HCT116 (cell line): ENCODE measurements around the gene COPS9. TPM values are rescaled to one million over a fixed set of nuclear protein-coding genes. Genes with fewer than 3 reads are reported as not detected.

Source experiments
- ATAC-seq: fragments of 200-7000 bp; cut with Tn5 transposase; 2 replicates; pipeline ENCODE4 v1.9.1; 2020; ENCODE audit warnings: mild to moderate bottlenecking, moderate library complexity
- BruUV-seq: library from RNA; stranded (reverse); fragments of 400-500 nt; replicated peaks from 2 replicates; lab custom pipeline; 2021; lab: Mats Ljungman, UMichigan
- CTCF ChIA-PET: fragments of 300-600 bp; sonication (Branson Sonifier 250); formaldehyde crosslinking; loops from one replicate; lab custom pipeline; 2021; ENCODE audit warnings: antibody characterized with exemption; lab: Charles Lee
- POLR2A ChIA-PET: fragments of 300-600, 350-600 bp; sonication (Branson Sonifier 250); formaldehyde crosslinking; loops from one replicate; lab custom pipeline; 2021; ENCODE audit warnings: antibody characterized with exemption; lab: Charles Lee
- RAD21 ChIA-PET, 2 experiments: fragments of 300-600 bp; sonication (Branson Sonifier 250); formaldehyde crosslinking; loops; one replicate each; lab custom pipeline; 2023; ENCODE audit warnings: low total read pairs in 2 of 2; ENCODE audit not compliant: uncharacterized antibody in 2 of 2, unreplicated experiment in 2 of 2, low non-redundant PET in 1 of 2; lab: Charles Lee
- DNase-seq: peaks from one replicate; pipeline ENCODE4 v3.0.0-alpha.2; 2010; ENCODE audit warnings: low read depth, low spot score
- H2AFZ ChIP-seq: fragments of 200-600 bp; shearing (Covaris generic), sonication (generic); 2 replicates; pipeline ENCODE4 v1.6.1; 2017; ENCODE audit warnings: low read depth, mixed run types, mixed read lengths, antibody characterized with exemption, low read length; ENCODE audit not compliant: poor library complexity, severe bottlenecking
- H3K27ac ChIP-seq: 2 replicates; pipeline ENCODE4 v1.5.1; 2012; ENCODE audit warnings: low read depth, low read length
- H3K27me3 ChIP-seq: fragments of 200-600 bp; sonication (generic); 2 replicates; pipeline ENCODE4 v1.6.1; 2016; ENCODE audit warnings: mixed run types, low read length, mixed read lengths; ENCODE audit not compliant: insufficient read depth
- H3K36me3 ChIP-seq, 2 experiments: fragments of 200-500 bp in 1 of 2; fragments of 200-600 bp in 1 of 2; sonication (Bioruptor generic) in 1 of 2; sonication (generic) in 1 of 2; 2 replicates each; pipeline versions ENCODE4 v1.5.1 to v1.6.1; 2014 to 2016; ENCODE audit warnings: low read length in 2 of 2, inconsistent platforms in 1 of 2, mixed read lengths in 1 of 2, mixed run types in 1 of 2; ENCODE audit not compliant: insufficient read depth in 2 of 2, control insufficient read depth in 1 of 2
- H3K4me1 ChIP-seq, 2 experiments: fragments of 200-600 bp in 1 of 2; sonication (generic) in 1 of 2; 2 replicates each; pipeline versions ENCODE4 v1.5.1 to v1.6.1; 2012 to 2017; ENCODE audit warnings: low read length in 2 of 2, inconsistent platforms in 1 of 2, mild to moderate bottlenecking in 1 of 2, mixed read lengths in 1 of 2, mixed run types in 1 of 2, moderate library complexity in 1 of 2; ENCODE audit not compliant: insufficient read depth in 2 of 2, control insufficient read depth in 1 of 2
- H3K4me2 ChIP-seq: fragments of 200-600 bp; sonication (generic); 2 replicates; pipeline ENCODE4 v1.6.1; 2017; ENCODE audit warnings: mixed run types, low read length, mixed read lengths
- H3K4me3 ChIP-seq, 2 experiments: fragments of 200-600 bp in 1 of 2; sonication (generic) in 1 of 2; replicated peaks in 1 of 2; 2 replicates each; pipeline ENCODE4 v1.5.1; 2011 to 2016; ENCODE audit warnings: low read length in 2 of 2, control low read depth in 1 of 2, low read depth in 1 of 2, mild to moderate bottlenecking in 1 of 2, mixed read lengths in 1 of 2, mixed run types in 1 of 2
- H3K79me2 ChIP-seq: fragments of 200-600 bp; sonication (generic); 2 replicates; pipeline ENCODE4 v1.6.1; 2017; ENCODE audit warnings: mild to moderate bottlenecking, mixed run types, low read length, moderate library complexity, mixed read lengths; ENCODE audit not compliant: insufficient read depth
- H3K9ac ChIP-seq: fragments of 200-600 bp; sonication (generic); 2 replicates; pipeline ENCODE4 v1.6.1; 2016; ENCODE audit warnings: low read length, mixed read lengths
- H3K9me2 ChIP-seq: fragments of 200-600 bp; sonication (generic), shearing (Covaris generic); 2 replicates; pipeline ENCODE4 v1.6.1; 2017; ENCODE audit warnings: mixed run types, mild to moderate bottlenecking, moderate library complexity; ENCODE audit not compliant: insufficient read depth
- H3K9me3 ChIP-seq, 2 experiments: fragments of 200-500 bp in 1 of 2; fragments of 200-600 bp in 1 of 2; sonication (Bioruptor generic) in 1 of 2; sonication (generic) in 1 of 2; 2 replicates each; pipeline ENCODE4 v1.6.1; 2014 to 2017; ENCODE audit warnings: low read length in 2 of 2, mixed read lengths in 2 of 2, inconsistent platforms in 1 of 2, low read depth in 1 of 2, mild to moderate bottlenecking in 1 of 2, mixed run types in 1 of 2, moderate library complexity in 1 of 2; ENCODE audit not compliant: control insufficient read depth in 1 of 2, insufficient read depth in 1 of 2
- H4K20me1 ChIP-seq: fragments of 200-600 bp; sonication (generic), shearing (Covaris generic); 2 replicates; pipeline ENCODE4 v1.6.1; 2017; ENCODE audit warnings: mixed run types, mild to moderate bottlenecking, moderate library complexity; ENCODE audit not compliant: insufficient read depth
- CBX3 ChIP-seq: IDR thresholded peaks from 2 replicates; pipeline ENCODE4 v1.6.1; 2012; ENCODE audit warnings: low read depth
- EGR1 ChIP-seq: IDR thresholded peaks from 2 replicates; pipeline ENCODE4 v1.6.1; 2012; ENCODE audit warnings: low read depth
- ELF1 ChIP-seq: IDR thresholded peaks from 2 replicates; pipeline ENCODE4 v1.6.1; 2012; ENCODE audit warnings: low read depth, borderline replicate concordance
- EZH2phosphoT487 ChIP-seq: fragments of 200-600 bp; IDR thresholded peaks from 2 replicates; pipeline ENCODE4 v1.6.1; 2018; ENCODE audit warnings: antibody characterized with exemption, borderline replicate concordance
- POLR2A ChIP-seq: IDR thresholded peaks from 2 replicates; pipeline ENCODE4 v1.7.0; 2011; ENCODE audit warnings: borderline replicate concordance; ENCODE audit not compliant: insufficient read depth, insufficient read length; ENCODE audit errors: extremely low read depth
- POLR2AphosphoS5 ChIP-seq: IDR thresholded peaks from 2 replicates; pipeline ENCODE4 v1.6.1; 2011; ENCODE audit warnings: mild to moderate bottlenecking, low read depth, low read length, moderate library complexity
- ZNF274 ChIP-seq: fragments of 200-500 bp; sonication (Bioruptor generic); IDR thresholded peaks from 2 replicates; pipeline ENCODE4 v1.6.1; 2014; ENCODE audit warnings: mild to moderate bottlenecking, low read depth, low read length, inconsistent platforms
- intact Hi-C: fragments of 100-400 bp; cut with micrococcal nuclease; formaldehyde crosslinking; loops from 2 replicates; pipeline ENCODE4 v1.10.0; 2022
- total RNA-seq: library from RNA; stranded (reverse); gene quantifications from one replicate; pipeline ENCODE4 v1.2.1, GENCODE V29; 2021; ENCODE audit not compliant: unreplicated experiment
- TF ChIP-seq, protein P1 (sequence below), 3 experiments: fragments of 200-600 bp in 1 of 3; sonication (generic) in 1 of 3; IDR thresholded peaks in 2 of 3; conservative IDR thresholded peaks in 1 of 3; 2 replicates each; pipeline ENCODE4 v1.5.1; 2012 to 2017; ENCODE audit warnings: low read depth in 2 of 3, low read length in 2 of 3, antibody characterized with exemption in 1 of 3, borderline replicate concordance in 1 of 3, control low read depth in 1 of 3, mild to moderate bottlenecking in 1 of 3, mixed read lengths in 1 of 3, mixed run types in 1 of 3, moderate library complexity in 1 of 3; ENCODE audit not compliant: insufficient read depth in 1 of 3

The COPS9 gene
- total RNA-seq, 1 experiment from 2014 or later, result 111 TPM

GRCh38 chr2:240086563-240086962, 49.5 kb downstream of the COPS9 start:
- ChIA-PET RAD21 (no interaction called here), CTCF (no interaction called here), POLR2A (no interaction called here)
- Histone ChIP-seq H2AFZ (no peak overlapping the region), H3K27ac (no peak overlapping the region), H3K27me3 (no peaks in the 10 kb centered on the region), H3K9me2 (no peaks in the 10 kb centered on the region), H3K9ac (no peak overlapping the region), H3K79me2 (no peaks in the 10 kb centered on the region), H3K36me3 (no peaks in the 10 kb centered on the region), H3K4me1 (no peaks in the 10 kb centered on the region), H4K20me1 (no peaks in the 10 kb centered on the region), H3K9me3 (peaks cover 7 to 9% of the 10 kb centered on the region in 2 experiments; a peak in 2 of 4 replicates), H3K4me2 (no peak overlapping the region), H3K4me3 (no peak overlapping the region)
- DNase-seq (no peak), ATAC-seq (no peak)
- no TSS peak for BruUV-seq
- intact Hi-C loops, result no loop called here
- TF ChIP-seq CBX3 (0 out of 2 replicates have a peak, but pooled peaks have one; percentile 43), POLR2AphosphoS5 (no peak), ZNF274 (no peak), EZH2phosphoT487 (no peak), POLR2A (no peak), ELF1 (no peak), EGR1 (no peak)
- TF ChIP-seq, protein P1, sequence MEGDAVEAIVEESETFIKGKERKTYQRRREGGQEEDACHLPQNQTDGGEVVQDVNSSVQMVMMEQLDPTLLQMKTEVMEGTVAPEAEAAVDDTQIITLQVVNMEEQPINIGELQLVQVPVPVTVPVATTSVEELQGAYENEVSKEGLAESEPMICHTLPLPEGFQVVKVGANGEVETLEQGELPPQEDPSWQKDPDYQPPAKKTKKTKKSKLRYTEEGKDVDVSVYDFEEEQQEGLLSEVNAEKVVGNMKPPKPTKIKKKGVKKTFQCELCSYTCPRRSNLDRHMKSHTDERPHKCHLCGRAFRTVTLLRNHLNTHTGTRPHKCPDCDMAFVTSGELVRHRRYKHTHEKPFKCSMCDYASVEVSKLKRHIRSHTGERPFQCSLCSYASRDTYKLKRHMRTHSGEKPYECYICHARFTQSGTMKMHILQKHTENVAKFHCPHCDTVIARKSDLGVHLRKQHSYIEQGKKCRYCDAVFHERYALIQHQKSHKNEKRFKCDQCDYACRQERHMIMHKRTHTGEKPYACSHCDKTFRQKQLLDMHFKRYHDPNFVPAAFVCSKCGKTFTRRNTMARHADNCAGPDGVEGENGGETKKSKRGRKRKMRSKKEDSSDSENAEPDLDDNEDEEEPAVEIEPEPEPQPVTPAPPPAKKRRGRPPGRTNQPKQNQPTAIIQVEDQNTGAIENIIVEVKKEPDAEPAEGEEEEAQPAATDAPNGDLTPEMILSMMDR (IDR thresholded peaks at IDR 0.05 in 2 of 3, conservative IDR thresholded peaks at IDR 0.05 in 1 of 3; ENCODE audit: borderline replicate concordance in 1 of 3, insufficient read depth in 1 of 3, low read depth in 2 of 3, low read length in 2 of 3), result no peak
- TF ChIP-seq, all 23 proteins: peak for 1

Other genes with a start within 250 kb of the COPS9 start
- gene NDUFA10, start 111.0 kb downstream of the COPS9 start, total RNA-seq, result 155 TPM
- gene OR6B2, start 105.9 kb downstream of the COPS9 start, total RNA-seq, result not detected
- gene OR6B3, start 82.8 kb downstream of the COPS9 start, total RNA-seq, result not detected
- not detected for gene OTOS, start 4.4 kb upstream of the COPS9 start, total RNA-seq